ENCODE data around the gene P2RX3.
A peak's percentile ranks its signal among the peaks of the same experiment; 100 is the strongest.

P2RX3 gene

GRCh38 chr11:57313071-57313787, 24.9 kb upstream of the P2RX3 start:
- peak overlapping the region; percentile 97 for H3K27ac ChIP-seq
- POLR2A ChIA-PET (ENCODE audit: low non-redundant PET): interaction anchor here (2.1 kb wide), 1 partner anchor 8 kb away, joined by 10 read pairs; no protein-coding TSS in a partner anchor
- no peak for DNase-seq (ENCODE audit: low spot score)
- TF ChIP-seq CTCF (conservative IDR thresholded peaks at IDR 0.05; ENCODE audit: low read depth): no peak
- CTCF ChIA-PET: no interaction called here

DNA sequence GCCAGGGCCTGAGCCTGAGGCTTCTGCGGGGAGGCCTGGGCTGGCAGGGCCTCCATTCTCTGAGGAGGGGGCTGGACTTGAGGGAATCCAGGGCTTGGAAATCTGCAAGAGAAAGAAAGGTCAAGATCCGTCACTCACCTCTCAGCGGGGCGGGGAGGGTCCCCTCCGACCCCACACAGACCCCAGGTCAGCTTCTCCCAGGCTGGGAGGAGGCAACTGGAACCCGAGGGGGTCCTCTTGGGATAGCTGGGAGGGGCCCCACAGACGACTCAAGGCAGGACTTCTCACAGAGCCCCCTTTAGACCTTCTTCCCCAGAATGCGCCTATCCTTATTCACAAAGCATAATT, 24.4 kb upstream of the P2RX3 start:
- CTCF ChIA-PET: no interaction called here
- TF ChIP-seq CTCF (conservative IDR thresholded peaks at IDR 0.05; ENCODE audit: low read depth): no peak
- peak overlapping the region; percentile 97 for H3K27ac ChIP-seq
- POLR2A ChIA-PET (ENCODE audit: low non-redundant PET): no interaction called here
- DNase-seq (ENCODE audit: low spot score): no peak

DNA sequence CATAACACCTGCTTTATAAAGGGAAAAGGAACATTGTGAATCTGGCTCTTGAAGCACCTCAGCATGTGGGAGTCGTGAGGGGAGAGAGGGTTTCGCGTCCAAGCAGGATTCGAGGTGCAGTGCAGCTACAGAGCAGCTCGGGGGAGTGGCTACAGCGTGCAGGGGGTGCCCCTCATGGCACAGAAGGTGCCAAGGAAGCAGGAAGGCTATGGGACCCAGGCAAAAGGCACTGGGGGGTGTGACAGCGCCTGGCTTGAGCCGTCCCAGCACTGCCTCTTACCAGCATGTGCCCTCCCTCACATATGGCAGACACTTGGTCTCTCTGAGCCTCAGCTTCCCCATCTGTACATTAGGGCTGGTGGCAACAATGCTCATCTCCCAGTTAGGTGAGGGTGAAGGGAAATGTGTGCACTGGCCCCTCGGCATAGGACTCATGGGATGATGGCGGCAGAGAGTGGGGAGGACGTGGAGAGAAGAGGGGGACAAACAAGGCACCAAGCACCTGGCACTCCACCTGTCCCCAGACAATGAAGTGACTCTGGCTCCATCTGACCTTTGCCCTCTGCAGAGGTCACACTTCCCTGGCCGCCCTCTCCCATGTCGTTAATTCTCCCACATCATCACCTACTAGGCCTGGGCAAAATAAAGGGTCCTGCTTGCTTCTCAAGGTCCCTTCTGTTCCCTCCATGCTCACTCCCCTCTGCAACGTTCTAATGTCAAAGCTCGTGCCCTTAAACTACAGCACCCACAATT, 23.8 kb upstream of the P2RX3 start:
- TF ChIP-seq CTCF (conservative IDR thresholded peaks at IDR 0.05; ENCODE audit: low read depth): no peak
- ChIA-PET CTCF (no interaction called here), POLR2A (ENCODE audit: low non-redundant PET) (no interaction called here)
- DNase-seq (ENCODE audit: low spot score): no peak
- H3K27ac ChIP-seq: peak overlapping the region; percentile 97

GRCh38 chr11:57315491-57315890, 22.7 kb upstream of the P2RX3 start:
- ChIA-PET POLR2A (ENCODE audit: low non-redundant PET) (no interaction called here), CTCF (no interaction called here)
- peak overlapping the region; percentile 97 for H3K27ac ChIP-seq
- TF ChIP-seq CTCF (conservative IDR thresholded peaks at IDR 0.05; ENCODE audit: low read depth): no peak
- no peak for DNase-seq (ENCODE audit: low spot score)

DNA sequence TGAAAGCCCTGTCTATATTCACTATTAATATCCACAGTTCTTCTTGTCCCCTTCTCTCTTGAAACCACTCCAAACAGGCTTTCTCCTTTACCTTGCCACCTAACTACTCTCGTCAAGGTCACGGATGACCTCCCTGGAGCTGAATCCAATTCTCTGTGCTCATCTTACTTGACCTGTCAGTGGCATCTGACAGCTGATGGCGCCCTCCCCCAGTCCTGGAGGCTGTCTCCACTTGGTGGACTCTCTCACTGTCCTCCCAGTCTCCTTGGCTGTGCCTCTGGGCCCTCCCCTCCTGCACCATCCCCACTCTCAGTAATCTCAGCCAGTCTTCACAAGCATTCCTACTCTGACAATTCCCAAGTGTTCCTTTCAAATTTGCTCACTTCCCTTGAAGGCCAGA, 22.1 kb upstream of the P2RX3 start:
- CTCF ChIA-PET: no interaction called here
- H3K27ac ChIP-seq: peak overlapping the region; percentile 97
- POLR2A ChIA-PET (ENCODE audit: low non-redundant PET): no interaction called here
- no peak for TF ChIP-seq CTCF (conservative IDR thresholded peaks at IDR 0.05; ENCODE audit: low read depth)
- DNase-seq (ENCODE audit: low spot score): no peak

DNA sequence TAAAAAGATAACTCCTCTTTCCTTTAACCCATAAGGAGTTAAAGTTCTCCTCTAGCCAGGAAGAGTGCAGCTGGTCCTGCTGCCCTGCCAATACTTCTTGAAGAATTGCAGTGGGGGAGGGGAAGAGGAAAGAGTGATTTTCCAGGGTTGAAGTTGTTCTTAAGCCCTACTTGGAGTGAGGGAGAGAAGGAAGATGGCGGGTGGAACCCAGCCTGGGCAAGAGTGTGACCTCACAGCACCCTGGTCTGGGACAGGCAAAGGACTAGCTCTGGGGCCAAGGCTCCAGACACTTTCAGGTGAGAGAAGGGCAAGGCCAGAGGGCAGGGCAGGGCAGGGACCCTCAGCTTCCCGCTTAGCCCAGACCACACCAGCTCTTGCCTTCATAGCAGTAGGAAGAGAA, 20.0 kb upstream of the P2RX3 start:
- H3K27ac ChIP-seq: peak overlapping the region; percentile 99
- ChIA-PET POLR2A (ENCODE audit: low non-redundant PET) (interaction anchor here (0.6 kb wide), 1 partner anchor 17 kb away, joined by 3 read pairs; the partner anchor contains the start of gene SSRP1), CTCF (no interaction called here)
- no peak for DNase-seq (ENCODE audit: low spot score)
- no peak for TF ChIP-seq CTCF (conservative IDR thresholded peaks at IDR 0.05; ENCODE audit: low read depth)
